ENCODE results near the gene KRT74. TPM values are rescaled to one million over a fixed set of nuclear protein-coding genes. Genes with fewer than 3 reads are reported as not detected.

Gene KRT74
- polyA plus RNA-seq, 1 donor: not detected

DNA sequence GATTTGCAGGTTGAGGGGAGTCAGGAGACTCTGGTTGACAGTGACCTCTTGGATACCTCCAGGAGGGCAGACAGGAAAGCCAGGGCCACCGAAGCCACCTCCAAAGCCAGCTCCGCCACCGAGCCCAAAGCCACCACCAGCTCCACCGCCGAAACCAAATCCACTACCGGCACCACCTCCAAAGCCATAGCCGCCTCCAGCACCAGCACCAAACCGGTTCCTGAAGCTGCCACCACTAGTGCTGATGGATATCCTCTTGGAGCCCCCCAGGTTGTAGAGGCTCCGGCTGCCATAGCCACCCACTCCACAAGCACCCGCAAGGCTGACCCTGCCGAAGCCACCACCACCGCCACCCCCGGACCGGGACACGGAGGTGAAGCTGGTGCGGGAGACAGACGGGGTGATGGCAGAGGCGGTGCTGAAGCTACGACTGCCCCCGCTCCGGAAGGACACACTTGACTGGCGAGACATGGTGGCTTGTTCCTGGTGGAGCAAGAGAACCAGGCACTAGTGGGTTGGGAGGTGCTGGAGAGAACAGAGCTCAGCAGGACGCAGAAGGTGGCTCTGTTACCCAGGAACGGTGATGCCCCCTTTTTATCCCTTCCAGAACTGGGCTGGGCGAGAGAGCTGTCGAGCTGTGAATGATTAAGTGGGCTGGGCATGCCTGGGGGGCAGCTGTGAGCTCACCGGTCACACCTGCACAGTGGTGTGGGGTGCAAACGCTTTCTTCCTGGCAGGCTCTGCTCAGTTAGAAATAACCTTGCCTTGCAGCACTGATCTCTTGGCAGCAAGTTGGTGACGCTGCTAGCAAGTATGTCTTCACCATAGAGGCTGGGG, 53.6 kb downstream of the KRT74 start, which contains the start of gene KRT5:
KRT5 (minus strand) TSS at position 569 of the 837 bp plus-strand sequence; CDS start at position 471, 98 bp downstream.
- no peak for DNase-seq

DNA sequence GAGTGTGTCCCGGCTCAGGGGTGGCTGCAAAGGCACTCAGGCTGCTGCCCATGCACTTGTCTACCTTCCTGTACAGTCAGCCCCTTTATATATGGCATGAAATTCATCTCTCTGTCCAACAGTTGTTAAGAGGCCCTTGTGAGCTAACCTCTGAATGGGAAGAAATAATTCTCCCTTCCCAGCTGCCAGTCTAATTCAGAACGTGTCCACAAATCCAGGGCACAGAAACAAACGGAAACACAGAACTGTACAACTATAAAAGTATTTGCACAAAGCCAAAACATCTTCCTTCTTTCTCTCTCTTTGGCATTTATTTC, 54.3 kb downstream of the KRT74 start:
- no peak for DNase-seq

DNA sequence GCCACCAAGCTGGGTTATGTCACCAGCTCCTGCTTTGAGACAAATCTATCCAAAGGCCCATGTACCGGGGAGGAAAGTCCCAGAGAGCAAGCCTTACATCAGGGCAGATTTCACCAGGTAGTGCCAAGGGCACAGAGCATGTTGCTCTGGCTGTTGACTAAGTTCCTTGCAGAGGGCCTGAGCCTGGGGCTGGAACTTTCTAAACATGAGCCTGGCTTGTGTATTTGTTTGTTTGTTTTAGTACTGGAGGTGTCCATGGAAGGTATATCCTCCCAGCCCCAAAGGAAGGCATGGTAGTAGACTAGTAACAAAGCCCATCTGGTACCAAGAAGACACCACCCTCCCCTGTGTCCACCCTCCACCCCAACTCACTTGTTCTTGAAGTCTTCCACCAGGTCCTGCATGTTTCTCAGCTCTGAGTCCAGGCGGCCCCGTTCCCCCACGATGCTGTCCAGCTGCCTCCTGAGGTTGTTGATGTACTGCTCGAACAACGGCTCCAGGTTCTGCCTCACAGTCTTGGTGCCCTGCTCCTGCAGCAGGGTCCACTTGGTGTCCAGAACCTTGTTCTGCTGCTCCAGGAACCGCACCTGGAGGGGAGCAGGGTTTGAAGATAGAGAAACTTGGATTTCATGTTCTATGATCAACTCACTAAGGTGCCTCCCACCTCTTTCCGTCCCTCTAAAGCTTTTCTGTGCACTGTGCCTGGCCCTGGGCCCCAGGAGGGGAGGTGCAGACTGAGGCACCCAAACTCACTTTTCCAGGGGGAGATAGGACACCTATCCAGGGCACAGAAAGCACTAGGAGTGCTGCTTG, 54.9 kb downstream of the KRT74 start:
- DNase-seq: no peak

DNA sequence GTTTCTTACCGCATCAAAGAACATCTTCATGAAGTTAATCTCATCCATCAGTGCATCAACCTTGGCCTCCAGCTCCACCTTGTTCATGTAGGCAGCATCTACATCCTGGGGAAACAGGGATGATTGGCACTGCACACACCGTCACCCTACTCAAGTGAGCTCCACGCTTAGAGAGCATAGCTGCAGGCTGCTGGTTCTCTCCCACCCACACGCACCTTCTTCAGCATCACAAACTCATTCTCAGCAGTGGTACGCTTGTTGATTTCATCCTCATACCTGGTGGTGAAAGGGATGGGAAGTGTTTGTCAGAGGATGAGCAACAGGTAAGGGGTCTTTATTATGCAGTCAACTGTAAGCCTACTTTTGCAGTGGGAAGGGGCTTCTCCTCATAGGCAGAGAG, 55.8 kb downstream of the KRT74 start:
- DNase-seq: no peak

DNA sequence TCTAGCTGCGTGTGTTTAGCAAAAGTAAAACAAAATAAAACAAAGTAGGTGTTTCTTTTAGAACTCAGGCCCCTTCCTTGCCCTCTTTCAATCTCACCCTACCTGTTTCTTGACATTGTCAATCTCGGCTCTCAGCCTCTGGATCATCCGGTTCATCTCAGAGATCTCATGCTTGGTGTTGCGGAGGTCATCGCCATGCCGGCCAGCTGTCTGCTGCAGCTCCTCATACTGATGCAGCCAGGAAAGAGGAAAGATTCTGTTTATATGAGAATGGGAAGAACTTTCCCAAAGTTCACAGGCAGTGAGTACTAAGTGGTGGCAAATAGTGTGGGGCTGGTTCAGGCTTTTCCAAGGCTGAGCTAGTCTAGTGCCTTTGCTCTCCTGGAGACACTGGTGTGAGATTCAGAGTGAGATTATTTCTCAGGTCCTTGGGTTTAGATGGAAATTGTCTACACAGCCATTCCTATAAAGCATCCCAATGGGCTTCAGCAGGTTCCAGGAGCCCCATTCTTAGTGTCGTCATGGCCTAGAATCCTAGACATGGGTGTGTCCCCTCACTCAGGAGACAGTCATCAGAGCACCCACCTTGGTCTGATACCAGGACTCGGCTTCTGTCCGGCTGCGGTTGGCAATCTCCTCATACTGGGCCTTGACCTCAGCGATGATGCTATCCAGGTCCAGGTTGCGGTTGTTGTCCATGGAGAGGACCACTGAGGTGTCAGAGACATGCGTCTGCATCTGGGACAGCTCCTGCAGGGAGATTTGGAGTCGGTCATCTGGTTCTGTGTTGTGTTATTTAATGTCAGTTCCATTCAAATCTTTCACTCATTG, 56.4 kb downstream of the KRT74 start:
- DNase-seq: no peak

DNA sequence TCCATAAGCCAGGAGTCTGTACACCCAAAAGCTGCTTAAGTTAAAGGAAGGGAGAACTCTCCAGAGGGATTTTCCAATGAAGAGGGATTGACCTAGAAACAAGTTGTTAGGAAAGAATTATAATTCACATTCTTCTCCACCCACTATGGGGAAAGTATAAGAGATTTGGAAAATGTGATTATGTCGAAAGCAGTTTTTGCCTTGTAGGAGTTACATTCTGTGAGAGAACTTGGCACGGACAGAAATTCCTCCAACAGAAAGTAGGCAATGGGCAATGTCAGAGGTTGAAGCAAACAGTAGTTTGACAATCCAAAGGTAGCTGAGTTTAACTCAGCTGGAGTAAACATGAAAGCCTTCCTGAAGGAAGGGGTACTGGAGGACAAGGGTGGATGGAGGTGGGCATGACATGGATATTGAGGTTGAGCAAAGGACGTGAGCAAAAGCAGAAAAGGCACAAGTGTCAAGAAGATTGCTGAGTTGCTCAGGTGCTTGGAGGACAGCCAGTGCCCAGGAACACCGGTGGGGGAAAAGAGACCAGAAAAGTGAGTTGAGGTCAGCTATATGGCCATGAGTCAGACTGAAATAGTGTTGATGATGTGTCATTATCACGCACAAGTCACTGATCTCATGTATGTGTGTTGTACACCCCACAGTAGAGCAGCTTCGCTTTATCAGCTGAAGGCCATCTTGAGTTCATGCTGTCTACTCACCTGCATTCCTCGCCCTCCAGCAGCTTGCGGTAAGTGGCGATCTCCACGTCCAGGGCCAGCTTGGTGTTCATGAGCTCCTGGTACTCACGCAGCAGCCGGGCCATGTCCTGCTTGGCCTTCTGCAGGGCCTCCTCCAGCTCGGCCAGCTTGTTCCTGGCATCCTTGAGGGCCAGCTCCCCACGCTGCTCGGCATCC, 57.5 kb downstream of the KRT74 start:
- DNase-seq: no peak

Other genes with a start within 250 kb of the KRT74 start
- not detected for gene KRT85, start 206.4 kb downstream of the KRT74 start, polyA plus RNA-seq (ENCODE audit: insufficient read length)
- gene KRT84, start 188.2 kb downstream of the KRT74 start, polyA plus RNA-seq (ENCODE audit: insufficient read length): not detected
- gene KRT82, start 167.5 kb downstream of the KRT74 start, polyA plus RNA-seq (ENCODE audit: insufficient read length): not detected
- gene KRT75, start 139.5 kb downstream of the KRT74 start, polyA plus RNA-seq (ENCODE audit: insufficient read length): not detected
- gene KRT6B, start 121.7 kb downstream of the KRT74 start, polyA plus RNA-seq (ENCODE audit: insufficient read length): not detected
- gene KRT6C, start 100.0 kb downstream of the KRT74 start, polyA plus RNA-seq (ENCODE audit: insufficient read length): not detected
- gene KRT6A, start 80.6 kb downstream of the KRT74 start, polyA plus RNA-seq (ENCODE audit: insufficient read length): not detected
- 0.22 TPM for gene KRT5, start 53.4 kb downstream of the KRT74 start, polyA plus RNA-seq (ENCODE audit: insufficient read length)
- gene KRT71, start 20.7 kb downstream of the KRT74 start, polyA plus RNA-seq (ENCODE audit: insufficient read length): not detected
- not detected for gene KRT72, start 27.6 kb upstream of the KRT74 start, polyA plus RNA-seq (ENCODE audit: insufficient read length)
- gene KRT73, start 44.7 kb upstream of the KRT74 start, polyA plus RNA-seq (ENCODE audit: insufficient read length): not detected
- gene KRT2, start 78.4 kb upstream of the KRT74 start, polyA plus RNA-seq (ENCODE audit: insufficient read length): not detected
- 0.17 TPM for gene KRT1, start 106.6 kb upstream of the KRT74 start, polyA plus RNA-seq (ENCODE audit: insufficient read length)
- gene KRT77, start 129.7 kb upstream of the KRT74 start, polyA plus RNA-seq (ENCODE audit: insufficient read length): not detected
- gene KRT76, start 203.5 kb upstream of the KRT74 start, polyA plus RNA-seq (ENCODE audit: insufficient read length): not detected
- not detected for gene KRT3, start 222.3 kb upstream of the KRT74 start, polyA plus RNA-seq (ENCODE audit: insufficient read length)
- gene KRT4, start 240.3 kb upstream of the KRT74 start, polyA plus RNA-seq (ENCODE audit: insufficient read length): 0.47 TPM